CD4-positive, alpha-beta T cell (primary cell): ENCODE results near the gene THRB. TPM values are rescaled to one million over a fixed set of nuclear protein-coding genes. Genes with fewer than 3 reads are reported as not detected.

Experiments
- ATAC-seq: fragments of 200-7000 bp; cut with Tn5 transposase; one replicate; pipeline ENCODE4 v1.10.0; 2022; ENCODE audit warnings: mild to moderate bottlenecking; ENCODE audit not compliant: poor library complexity
- CTCF ChIA-PET: fragments of 350-600 bp; sonication (Branson Sonifier 250); formaldehyde crosslinking; loops from one replicate; lab custom pipeline; 2021; ENCODE audit warnings: antibody characterized with exemption, inconsistent platforms; lab: Charles Lee
- POLR2A ChIA-PET: fragments of 350-600 bp; sonication (Branson Sonifier 250); formaldehyde crosslinking; loops from one replicate; lab custom pipeline; 2021; ENCODE audit warnings: antibody characterized with exemption, inconsistent platforms; lab: Charles Lee
- DNase-seq, 14 experiments: peaks; one replicate each; pipeline ENCODE4 v3.0.0-alpha.2; 2013 to 2020; ENCODE audit warnings: mixed read lengths in 2 of 14
- H3K27ac ChIP-seq, 2 donors: one replicate each; pipeline versions ENCODE4 v1.5.1 to v1.7.0; 2013; ENCODE audit warnings: low read length in 2 of 2, low read depth in 1 of 2, mild to moderate bottlenecking in 1 of 2
- H3K27me3 ChIP-seq, 2 experiments: 1 replicate in 1 of 2; 2 replicates in 1 of 2; pipeline versions ENCODE4 v1.6.1 to v1.7.0; 2013; ENCODE audit warnings: low read length in 2 of 2, control low read depth in 1 of 2, mild to moderate bottlenecking in 1 of 2, moderate library complexity in 1 of 2; ENCODE audit not compliant: insufficient read depth in 2 of 2, control insufficient read depth in 1 of 2
- H3K36me3 ChIP-seq: one replicate; pipeline ENCODE4 v1.6.1; 2013; ENCODE audit warnings: low read length, control low read depth; ENCODE audit not compliant: insufficient read depth
- H3K4me1 ChIP-seq: one replicate; pipeline ENCODE4 v1.6.1; 2013; ENCODE audit warnings: low read length, control low read depth; ENCODE audit not compliant: insufficient read depth
- H3K4me3 ChIP-seq: one replicate; pipeline ENCODE4 v1.5.1; 2013; ENCODE audit warnings: mild to moderate bottlenecking, low read length, moderate library complexity
- H3K9me3 ChIP-seq, 2 experiments: 1 replicate in 1 of 2; 2 replicates in 1 of 2; pipeline versions ENCODE4 v1.6.1 to v1.7.0; 2013; ENCODE audit warnings: low read length in 2 of 2, mild to moderate bottlenecking in 2 of 2, control low read depth in 1 of 2, moderate library complexity in 1 of 2; ENCODE audit not compliant: control insufficient read depth in 1 of 2, insufficient read depth in 1 of 2
- H3K27ac Mint-ChIP-seq: one replicate; pipeline ENCODE4 v1.8.0; 2020; ENCODE audit warnings: mixed read lengths
- H3K27me3 Mint-ChIP-seq: one replicate; pipeline ENCODE4 v1.8.0; 2021; ENCODE audit warnings: mixed read lengths
- H3K36me3 Mint-ChIP-seq: one replicate; pipeline ENCODE4 v1.8.0; 2021; ENCODE audit warnings: low read depth, mixed read lengths
- H3K4me1 Mint-ChIP-seq: one replicate; pipeline ENCODE4 v1.8.0; 2021; ENCODE audit warnings: low read depth, mixed read lengths
- H3K4me3 Mint-ChIP-seq: one replicate; pipeline ENCODE4 v1.8.0; 2020; ENCODE audit warnings: mild to moderate bottlenecking, mixed read lengths
- H3K9me3 Mint-ChIP-seq: one replicate; pipeline ENCODE4 v1.8.0; 2020; ENCODE audit warnings: mixed read lengths
- intact Hi-C, 2 experiments: fragments of 100-400 bp; cut with DNase I in 1 of 2; cut with micrococcal nuclease in 1 of 2; formaldehyde crosslinking; loops; one replicate each; pipeline versions ENCODE4 v1.15.1 to v1.9.0; 2023 to 2025; cut with DNase I, micrococcal nuclease
- total RNA-seq, 174 experiments: library from RNA in 2 of 174; stranded (reverse) in 2 of 174; gene quantifications; one replicate each; pipeline ENCODE4 v1.2.3 and lab custom pipeline; 2021 to 2026
- TF ChIP-seq, protein P1 (sequence below): fragments of 200-600 bp; IDR thresholded peaks from one replicate; pipeline ENCODE4 v1.8.0; 2022; ENCODE audit warnings: antibody characterized with exemption, mild to moderate bottlenecking

Gene THRB
- total RNA-seq, 2 experiments from 2014 or later: not detected

DNA sequence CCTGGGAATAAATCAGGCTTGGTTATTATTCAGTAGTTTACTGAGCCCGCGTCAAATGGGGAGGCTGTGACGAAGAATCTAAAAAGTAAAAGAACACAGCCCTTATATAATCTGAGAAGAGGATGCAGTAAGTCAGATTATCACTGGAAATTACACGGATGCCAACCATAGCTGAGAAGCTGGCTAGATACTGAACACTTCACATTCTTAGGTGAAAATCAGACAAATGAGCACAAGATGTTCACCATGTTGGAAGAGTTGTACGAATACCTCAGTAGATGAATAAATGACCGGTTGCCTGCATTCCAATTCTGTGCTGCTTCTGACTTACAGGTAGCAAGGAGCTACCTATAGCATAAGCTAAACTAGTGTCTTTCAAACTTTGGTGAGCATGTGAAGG is 254.3 kb downstream of the THRB start:
- H3K27ac ChIP-seq: no peak overlapping the region
- H3K27me3 ChIP-seq: no peaks in the 10 kb centered on the region
- intact Hi-C loops: no loop called here
- H3K4me1 Mint-ChIP-seq: no peaks in the 10 kb centered on the region
- peaks cover 4% of the 10 kb centered on the region for H3K27me3 Mint-ChIP-seq
- TF ChIP-seq, protein P1, sequence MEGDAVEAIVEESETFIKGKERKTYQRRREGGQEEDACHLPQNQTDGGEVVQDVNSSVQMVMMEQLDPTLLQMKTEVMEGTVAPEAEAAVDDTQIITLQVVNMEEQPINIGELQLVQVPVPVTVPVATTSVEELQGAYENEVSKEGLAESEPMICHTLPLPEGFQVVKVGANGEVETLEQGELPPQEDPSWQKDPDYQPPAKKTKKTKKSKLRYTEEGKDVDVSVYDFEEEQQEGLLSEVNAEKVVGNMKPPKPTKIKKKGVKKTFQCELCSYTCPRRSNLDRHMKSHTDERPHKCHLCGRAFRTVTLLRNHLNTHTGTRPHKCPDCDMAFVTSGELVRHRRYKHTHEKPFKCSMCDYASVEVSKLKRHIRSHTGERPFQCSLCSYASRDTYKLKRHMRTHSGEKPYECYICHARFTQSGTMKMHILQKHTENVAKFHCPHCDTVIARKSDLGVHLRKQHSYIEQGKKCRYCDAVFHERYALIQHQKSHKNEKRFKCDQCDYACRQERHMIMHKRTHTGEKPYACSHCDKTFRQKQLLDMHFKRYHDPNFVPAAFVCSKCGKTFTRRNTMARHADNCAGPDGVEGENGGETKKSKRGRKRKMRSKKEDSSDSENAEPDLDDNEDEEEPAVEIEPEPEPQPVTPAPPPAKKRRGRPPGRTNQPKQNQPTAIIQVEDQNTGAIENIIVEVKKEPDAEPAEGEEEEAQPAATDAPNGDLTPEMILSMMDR: no peak
- ChIA-PET CTCF (no interaction called here), POLR2A (no interaction called here)
- H3K36me3 Mint-ChIP-seq: no peaks in the 10 kb centered on the region
- no peak for DNase-seq
- H3K27ac Mint-ChIP-seq: no peak overlapping the region
- H3K9me3 Mint-ChIP-seq: no peaks in the 10 kb centered on the region
- H3K36me3 ChIP-seq: no peaks in the 10 kb centered on the region
- ATAC-seq: no peak
- no peak overlapping the region for H3K4me3 ChIP-seq
- no peaks in the 10 kb centered on the region for H3K9me3 ChIP-seq
- no peaks in the 10 kb centered on the region for H3K4me1 ChIP-seq
- H3K4me3 Mint-ChIP-seq: no peak overlapping the region

DNA sequence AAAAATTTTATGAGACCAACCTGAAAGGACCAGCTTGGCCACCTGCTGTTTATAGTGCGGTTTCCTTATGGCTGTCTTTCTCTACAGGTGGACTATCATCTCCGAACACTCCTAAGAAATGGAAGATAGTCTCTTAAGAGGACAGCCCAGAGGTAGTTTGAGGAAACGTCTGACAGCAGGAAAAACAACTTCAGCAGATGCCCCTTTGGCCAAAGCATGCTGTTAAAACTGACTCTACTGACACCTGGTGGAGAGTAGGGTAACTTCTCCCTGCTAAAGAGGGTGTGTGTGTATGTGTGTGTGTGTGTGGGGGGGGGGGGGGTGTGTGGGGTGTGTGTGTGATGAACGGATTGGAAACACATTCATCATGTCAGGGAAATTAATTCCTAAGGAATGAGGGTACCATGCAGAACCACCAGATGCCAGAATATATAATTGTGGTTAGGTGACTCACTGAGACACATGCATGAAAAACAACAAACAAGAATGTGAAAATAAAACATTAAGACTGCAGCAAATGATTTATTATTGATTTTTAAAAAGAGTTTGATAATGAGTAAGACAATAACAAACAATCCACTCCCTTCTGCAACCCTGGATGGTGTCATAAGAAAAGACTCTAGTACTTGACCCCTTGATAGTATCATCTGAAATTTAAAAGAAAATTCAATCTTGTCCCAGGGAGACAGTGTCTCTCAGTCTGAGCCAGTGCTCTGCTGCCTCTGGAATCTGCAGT is 256.5 kb downstream of the THRB start:
- H3K9me3 ChIP-seq: no peaks in the 10 kb centered on the region
- ChIA-PET CTCF (interaction anchor here (0.7 kb wide), 1 partner anchor 350 kb away, joined by 3 read pairs; no protein-coding TSS in a partner anchor), POLR2A (no interaction called here)
- H3K36me3 ChIP-seq: no peaks in the 10 kb centered on the region
- DNase-seq (peak in 7 of 14 experiments; percentile 4 to 70 (median 17)), ATAC-seq (peak; percentile 61)
- no peak overlapping the region for H3K4me3 Mint-ChIP-seq
- H3K9me3 Mint-ChIP-seq: no peaks in the 10 kb centered on the region
- no peak overlapping the region for H3K27ac ChIP-seq
- H3K27me3 Mint-ChIP-seq: no peaks in the 10 kb centered on the region
- H3K27me3 ChIP-seq: no peaks in the 10 kb centered on the region
- TF ChIP-seq, protein P1: peak; percentile 45
- H3K4me1 ChIP-seq: no peaks in the 10 kb centered on the region
- H3K4me1 Mint-ChIP-seq: no peaks in the 10 kb centered on the region
- H3K4me3 ChIP-seq: no peak overlapping the region
- intact Hi-C loops: loop anchor here in 1 of 2 experiments (2.0 to 5.0 kb wide), 2 partner anchors 241 to 349 kb away; no protein-coding TSS in a partner anchor
- H3K27ac Mint-ChIP-seq: no peak overlapping the region
- no peaks in the 10 kb centered on the region for H3K36me3 Mint-ChIP-seq

DNA sequence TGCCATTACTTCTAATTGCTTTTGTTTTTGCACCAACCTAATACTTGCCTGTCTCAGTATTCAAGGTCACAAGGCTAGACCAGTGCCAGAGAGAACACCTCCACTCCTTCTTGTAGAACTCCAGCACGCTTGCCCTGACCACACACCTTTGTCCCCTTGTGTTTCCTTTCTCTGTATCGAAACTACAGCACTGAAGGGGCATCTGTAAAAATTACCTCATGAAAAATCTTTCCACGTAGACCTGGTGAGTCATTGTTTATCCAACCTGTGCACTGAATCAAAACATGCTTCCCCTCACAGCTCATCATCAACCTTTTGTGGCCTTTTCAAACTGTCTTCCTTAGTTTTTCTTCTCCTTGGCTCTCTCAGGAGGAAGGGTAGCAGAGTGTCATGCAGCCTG is 259.5 kb downstream of the THRB start:
- H3K4me1 Mint-ChIP-seq: no peaks in the 10 kb centered on the region
- DNase-seq (no peak), ATAC-seq (no peak)
- Histone ChIP-seq H3K27me3 (no peaks in the 10 kb centered on the region), H3K27ac (no peak overlapping the region), H3K36me3 (no peaks in the 10 kb centered on the region), H3K9me3 (no peaks in the 10 kb centered on the region), H3K4me1 (no peaks in the 10 kb centered on the region), H3K4me3 (no peak overlapping the region)
- ChIA-PET CTCF (no interaction called here), POLR2A (no interaction called here)
- no peaks in the 10 kb centered on the region for H3K9me3 Mint-ChIP-seq
- intact Hi-C loops: loop anchor here in 1 of 2 experiments (5.0 kb wide), 1 partner anchor 238 kb away; no protein-coding TSS in a partner anchor
- no peaks in the 10 kb centered on the region for H3K36me3 Mint-ChIP-seq
- no peak overlapping the region for H3K4me3 Mint-ChIP-seq
- TF ChIP-seq, protein P1: no peak
- H3K27me3 Mint-ChIP-seq: peaks cover 3% of the 10 kb centered on the region
- no peak overlapping the region for H3K27ac Mint-ChIP-seq
